Suprapubic skin (tissue), 2 donors: Measurements from ENCODE around the gene FBN1.

Source experiments
- EP300 ChIP-seq: sonication (generic); formaldehyde crosslinking; IDR thresholded peaks from one replicate; pipeline ENCODE4 v1.6.1; 2017; ENCODE audit warnings: antibody characterized with exemption
- POLR2A ChIP-seq, 2 donors: fragments of 450-650 bp; IDR thresholded peaks; one replicate each; pipeline ENCODE4 v1.6.1; 2017; ENCODE audit warnings: antibody characterized with exemption in 2 of 2, mild to moderate bottlenecking in 2 of 2, moderate library complexity in 2 of 2

- TF ChIP-seq POLR2A (IDR thresholded peaks at IDR 0.05): no peak
- no peak for TF ChIP-seq EP300
Observed at GRCh38 chr15:48580736-48581135, 64.8 kb downstream of the FBN1 start.
